H1 (cell line): ENCODE data around the gene CDC42SE1. TPM values are rescaled to one million over a fixed set of nuclear protein-coding genes. Genes with fewer than 3 reads are reported as not detected.

Experiments used
- BACH1 ChIP-seq: IDR thresholded peaks from 2 replicates; pipeline ENCODE4 v1.6.1; 2012; ENCODE audit warnings: low read length, improper control_type of control experiment
- BCL11A ChIP-seq, 2 experiments: IDR thresholded peaks; one replicate each; pipeline ENCODE4 v1.6.1; 2011; ENCODE audit warnings: low read depth in 2 of 2, low read length in 2 of 2, mild to moderate bottlenecking in 2 of 2
- CHD1 ChIP-seq: IDR thresholded peaks from 2 replicates; pipeline ENCODE4 v1.6.1; 2012; ENCODE audit warnings: low read depth, low read length, improper control_type of control experiment
- CREB1 ChIP-seq: IDR thresholded peaks from 2 replicates; pipeline ENCODE4 v1.6.1; 2012; ENCODE audit warnings: inconsistent platforms
- CTBP2 ChIP-seq: IDR thresholded peaks from 2 replicates; pipeline ENCODE4 v1.7.0; 2011; ENCODE audit warnings: borderline replicate concordance, mild to moderate bottlenecking, moderate library complexity, mixed read lengths, low read length; ENCODE audit not compliant: insufficient read depth, insufficient read length
- EGR1 ChIP-seq: IDR thresholded peaks from 2 replicates; pipeline ENCODE4 v1.6.1; 2011; ENCODE audit warnings: low read depth, low read length, borderline replicate concordance
- EZH2 ChIP-seq: fragments of 200-600 bp; sonication (generic); IDR thresholded peaks from 2 replicates; pipeline ENCODE4 v1.7.1; 2012; ENCODE audit warnings: low read depth, mild to moderate bottlenecking, moderate library complexity, low read length, inconsistent platforms; ENCODE audit not compliant: severe bottlenecking
- HDAC6 ChIP-seq: IDR thresholded peaks from one replicate; pipeline ENCODE4 v1.7.1; 2012; ENCODE audit warnings: low read depth, mild to moderate bottlenecking, inconsistent platforms, low read length, moderate library complexity
- KDM1A ChIP-seq: fragments of 200-600, 300-600 bp; sonication (generic); IDR thresholded peaks from 2 replicates; pipeline ENCODE4 v1.7.1; 2016; ENCODE audit warnings: mild to moderate bottlenecking, low read length, borderline replicate concordance
- KDM5A ChIP-seq: fragments of 200-600 bp; IDR thresholded peaks from 2 replicates; pipeline ENCODE4 v1.7.1; 2012; ENCODE audit warnings: mild to moderate bottlenecking, low read length, inconsistent platforms, mixed read lengths
- NRF1 ChIP-seq: IDR thresholded peaks from 2 replicates; pipeline ENCODE4 v1.6.1; 2011; ENCODE audit warnings: mild to moderate bottlenecking, low read depth, low read length, improper control_type of control experiment
- PHF8 ChIP-seq: fragments of 200-600 bp; sonication (generic); conservative IDR thresholded peaks from 2 replicates; pipeline ENCODE4 v1.7.1; 2012; ENCODE audit warnings: low read depth, mild to moderate bottlenecking, inconsistent platforms, low read length, moderate library complexity
- POU5F1 ChIP-seq: IDR thresholded peaks from 2 replicates; pipeline ENCODE4 v1.6.1; 2011; ENCODE audit warnings: low read depth, mild to moderate bottlenecking, low read length, moderate library complexity
- RBBP5 ChIP-seq: IDR thresholded peaks from 2 replicates; pipeline ENCODE4 v1.7.1; 2012; ENCODE audit warnings: low read depth, mild to moderate bottlenecking, inconsistent platforms, low read length, moderate library complexity, borderline replicate concordance
- RXRA ChIP-seq: IDR thresholded peaks from 2 replicates; pipeline ENCODE4 v1.6.1; 2011; ENCODE audit warnings: low read depth, mild to moderate bottlenecking, low read length, moderate library complexity; ENCODE audit not compliant: insufficient read depth
- SIN3A ChIP-seq, 2 experiments: IDR thresholded peaks in 1 of 2; conservative IDR thresholded peaks in 1 of 2; 2 replicates each; pipeline ENCODE4 v1.6.1; 2011 to 2012; ENCODE audit warnings: low read length in 2 of 2, improper control_type of control experiment in 1 of 2, low read depth in 1 of 2, mild to moderate bottlenecking in 1 of 2
- SIRT6 ChIP-seq: IDR thresholded peaks from one replicate; pipeline ENCODE4 v1.7.1; 2012; ENCODE audit warnings: low read length, inconsistent platforms
- SUZ12 ChIP-seq: fragments of 200-600 bp; sonication (generic); IDR thresholded peaks from 2 replicates; pipeline ENCODE4 v1.6.1; 2012; ENCODE audit warnings: mild to moderate bottlenecking, inconsistent platforms, low read length, moderate library complexity, mixed read lengths
- TAF1 ChIP-seq: IDR thresholded peaks from 2 replicates; pipeline ENCODE4 v1.6.1; 2011; ENCODE audit warnings: mild to moderate bottlenecking, low read depth, low read length
- TAF7 ChIP-seq: optimal IDR thresholded peaks from 2 replicates; pipeline ENCODE3; 2011; ENCODE audit warnings: low read depth, mild to moderate bottlenecking, inconsistent platforms, low read length, moderate library complexity, borderline replicate concordance
- TBP ChIP-seq: IDR thresholded peaks from 2 replicates; pipeline ENCODE4 v1.6.1; 2011; ENCODE audit warnings: low read depth, low read length, improper control_type of control experiment
- TCF12 ChIP-seq: IDR thresholded peaks from 2 replicates; pipeline ENCODE4 v1.6.1; 2011; ENCODE audit warnings: low read depth, mild to moderate bottlenecking, low read length
- TEAD4 ChIP-seq: IDR thresholded peaks from 2 replicates; pipeline ENCODE4 v1.6.1; 2012; ENCODE audit warnings: low read depth, low read length, inconsistent platforms, mixed read lengths
- polyA plus RNA-seq, 7 experiments: library from polyadenylated mRNA; depleted of rRNA in 3 of 7; stranded (reverse) in 5 of 7; unstranded in 2 of 7; fragments of >200 nt in 5 of 7; fragments of 200-250 nt in 2 of 7; gene quantifications; 1 replicate in 5 of 7; 2 replicates in 1 of 7; 4 replicates in 1 of 7; pipeline versions ENCODE4 v1.2.1 to v1.2.3, GENCODE V29; 2011 to 2013; ENCODE audit warnings: missing spikeins in 2 of 7, mixed read lengths in 2 of 7
- total RNA-seq: library from RNA; stranded (reverse); fragmentation: NEBNext Ultra II Directional; extraction: Animal tissue kit (Norgen Biotek cat#: 25700); gene quantifications from 2 replicates; pipeline ENCODE4 v1.2.1, GENCODE V29; 2021
- TF ChIP-seq, protein P1 (sequence below): IDR thresholded peaks from 2 replicates; pipeline ENCODE4 v1.6.1; 2011; ENCODE audit warnings: low read length, improper control_type of control experiment

Gene CDC42SE1
- total and polyA plus RNA-seq, 2 of the 8 experiments (the other 6 are each of a cell fraction or from before 2014, with no cell fraction given), result 30.5 to 74.1 TPM

DNA sequence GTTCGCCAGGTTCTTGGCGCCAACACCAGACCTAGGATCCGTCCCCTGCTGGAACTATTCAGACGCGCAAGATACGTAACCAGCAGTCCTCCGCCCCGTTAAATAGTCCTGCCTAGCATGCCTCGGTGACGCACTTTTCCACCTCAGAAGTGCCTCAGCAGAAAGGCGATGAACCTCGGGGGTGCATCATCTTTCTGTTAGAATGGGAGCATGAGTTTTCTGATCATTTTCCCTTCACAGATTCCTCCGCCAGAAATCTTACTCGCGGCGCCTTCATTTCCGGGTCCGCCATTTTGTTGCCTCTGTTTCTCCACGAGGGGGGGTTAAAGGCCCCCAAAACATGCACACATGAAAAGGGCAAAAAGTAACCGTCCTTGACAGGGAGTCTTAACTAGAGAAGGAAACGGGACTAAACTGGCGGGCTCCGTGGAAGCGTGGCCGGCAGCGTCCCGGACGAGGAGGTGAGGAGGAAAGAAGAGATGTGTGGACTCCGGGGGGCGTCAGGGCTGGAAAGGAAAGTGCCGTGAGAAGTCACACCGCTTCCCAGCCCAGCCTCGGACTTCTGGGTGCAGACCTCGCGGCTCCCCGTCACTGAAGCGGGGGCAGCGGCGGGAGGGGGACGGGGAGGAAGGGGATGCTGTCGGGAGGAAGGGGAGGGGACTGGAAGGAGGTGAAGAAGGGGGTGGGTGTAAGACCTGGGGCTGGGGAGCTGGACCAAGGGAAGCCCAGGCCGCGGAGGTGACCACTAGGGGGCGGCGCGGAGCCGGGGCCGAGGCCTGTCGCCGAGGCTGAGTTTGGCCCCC, 11.3 kb upstream of the CDC42SE1 start, which contains the start of gene GABPB2 (continued):
- TF ChIP-seq HDAC6 (no peak), TAF1 (no peak; the same call in none of the 2 replicates), SIN3A (conservative IDR thresholded peaks at IDR 0.05 in 1 of 2, IDR thresholded peaks at IDR 0.05 in 1 of 2; ENCODE audit: low read depth in 1 of 2, low read length in 2 of 2) (peak; percentile 62 to 69; a peak in 1 of 4 replicates), KDM5A (peak; percentile 52; the same call in 1 of the 2 replicates), TAF7 (peak; percentile 23), CHD1 (no peak; the same call in 1 of the 2 replicates), TCF12 (no peak), POU5F1 (no peak), EGR1 (no peak; the same call in 1 of the 2 replicates), RBBP5 (peak; percentile 99), TBP (peak; percentile 82), EZH2 (no peak), KDM1A (peak; percentile 40; the same call in 1 of the 2 replicates), BCL11A (IDR thresholded peaks at IDR 0.05; ENCODE audit: low read depth in 2 of 2, low read length in 2 of 2) (no peak), CTBP2 (no peak), TEAD4 (peak; percentile 58), SIRT6 (no peak), NRF1 (no peak), RXRA (no peak), CREB1 (peak; percentile 92), PHF8 (peak; percentile 82), BACH1 (no peak; the same call in 1 of the 2 replicates), SUZ12 (no peak)
- TF ChIP-seq, protein P1, sequence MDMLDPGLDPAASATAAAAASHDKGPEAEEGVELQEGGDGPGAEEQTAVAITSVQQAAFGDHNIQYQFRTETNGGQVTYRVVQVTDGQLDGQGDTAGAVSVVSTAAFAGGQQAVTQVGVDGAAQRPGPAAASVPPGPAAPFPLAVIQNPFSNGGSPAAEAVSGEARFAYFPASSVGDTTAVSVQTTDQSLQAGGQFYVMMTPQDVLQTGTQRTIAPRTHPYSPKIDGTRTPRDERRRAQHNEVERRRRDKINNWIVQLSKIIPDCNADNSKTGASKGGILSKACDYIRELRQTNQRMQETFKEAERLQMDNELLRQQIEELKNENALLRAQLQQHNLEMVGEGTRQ, result no peak
